Uterus (tissue), 4 donors: Measurements from ENCODE around the gene DAP. TPM values are rescaled to one million over a fixed set of nuclear protein-coding genes. Genes with fewer than 3 reads are reported as not detected.

Experiments
- DNase-seq, 2 donors: peaks; one replicate each; pipeline ENCODE4 v3.0.0-alpha.2; 2019 to 2020
- H3K27ac ChIP-seq, 2 donors: fragments of 200-600 bp; sonication (generic); 1 replicate in 1 of 2; 2 replicates in 1 of 2; pipeline ENCODE4 v1.5.1; 2016 to 2018
- H3K27me3 ChIP-seq, 2 donors: fragments of 200-600 bp; sonication (generic); one replicate each; pipeline ENCODE4 v1.5.1; 2018 to 2019; ENCODE audit warnings: control low read depth in 1 of 2
- H3K36me3 ChIP-seq, 2 donors: fragments of 200-600 bp; sonication (generic); one replicate each; pipeline ENCODE4 v1.5.1; 2019; ENCODE audit warnings: control low read depth in 1 of 2
- H3K4me1 ChIP-seq, 2 donors: fragments of 200-600 bp; sonication (generic); one replicate each; pipeline ENCODE4 v1.5.1; 2018 to 2019; ENCODE audit warnings: control low read depth in 1 of 2
- H3K4me3 ChIP-seq, 2 donors: fragments of 200-600 bp; sonication (generic); 1 replicate in 1 of 2; 2 replicates in 1 of 2; pipeline ENCODE4 v1.5.1; 2018 to 2019; ENCODE audit warnings: mild to moderate bottlenecking in 1 of 2
- H3K9me3 ChIP-seq, 2 donors: fragments of 200-600 bp; sonication (generic); one replicate each; pipeline ENCODE4 v1.5.1; 2019; ENCODE audit warnings: control low read depth in 1 of 2
- CTCF ChIP-seq, 4 experiments: fragments of 200-600 bp in 2 of 4; fragments of 450-650 bp in 2 of 4; sonication (generic) in 2 of 4; IDR thresholded peaks; one replicate each; pipeline ENCODE4 v1.5.1; 2016 to 2019; ENCODE audit warnings: antibody characterized with exemption in 4 of 4, mild to moderate bottlenecking in 2 of 4, moderate library complexity in 1 of 4
- POLR2A ChIP-seq, 2 donors: fragments of 450-650 bp; IDR thresholded peaks; one replicate each; pipeline ENCODE4 v1.6.1; 2016; ENCODE audit warnings: antibody characterized with exemption in 2 of 2, mild to moderate bottlenecking in 1 of 2, moderate library complexity in 1 of 2
- intact Hi-C: fragments of 100-400 bp; cut with DNase I; formaldehyde crosslinking; loops from one replicate; pipeline ENCODE4 v1.15.1; 2023; ENCODE audit warnings: low total_unique reads
- total RNA-seq, 4 donors: library from RNA; depleted of rRNA in 3 of 4; stranded (reverse); fragments of >200 nt in 3 of 4; gene quantifications; one replicate each; pipeline versions ENCODE4 v1.1.0 to v1.2.4, GENCODE V29; 2014 to 2023
- donor health status: DM: yes; HTN: yes; CAD: no.

DAP gene
- total RNA-seq, 4 donors from 2014 or later: 38.2 to 83.9 (median 50.0) TPM

- no peak for DNase-seq
Measured at GRCh38 chr5:10636363-10637142, 124.5 kb downstream of the DAP start.

GRCh38 chr5:10635867-10636350 lies 125.1 kb downstream of the DAP start:
- H3K27ac ChIP-seq: no peak overlapping the region
- H3K4me1 ChIP-seq: no peaks in the 10 kb centered on the region
- H3K4me3 ChIP-seq: no peak overlapping the region
- H3K36me3 ChIP-seq: no peaks in the 10 kb centered on the region
- intact Hi-C loops: no loop called here
- no peaks in the 10 kb centered on the region for H3K9me3 ChIP-seq
- H3K27me3 ChIP-seq: no peaks in the 10 kb centered on the region
- TF ChIP-seq CTCF (IDR thresholded peaks at IDR 0.05): no peak
- no peak for TF ChIP-seq POLR2A (IDR thresholded peaks at IDR 0.05)
- no peak for DNase-seq

More at GRCh38 chr5:10636363-10637142, 124.5 kb downstream of the DAP start:
- TF ChIP-seq POLR2A (IDR thresholded peaks at IDR 0.05) (no peak), CTCF (IDR thresholded peaks at IDR 0.05) (no peak)
- Histone ChIP-seq H3K27ac (no peak overlapping the region), H3K4me1 (no peaks in the 10 kb centered on the region), H3K4me3 (no peak overlapping the region), H3K36me3 (no peaks in the 10 kb centered on the region), H3K9me3 (no peaks in the 10 kb centered on the region), H3K27me3 (no peaks in the 10 kb centered on the region)
- intact Hi-C loops: no loop called here

DNA sequence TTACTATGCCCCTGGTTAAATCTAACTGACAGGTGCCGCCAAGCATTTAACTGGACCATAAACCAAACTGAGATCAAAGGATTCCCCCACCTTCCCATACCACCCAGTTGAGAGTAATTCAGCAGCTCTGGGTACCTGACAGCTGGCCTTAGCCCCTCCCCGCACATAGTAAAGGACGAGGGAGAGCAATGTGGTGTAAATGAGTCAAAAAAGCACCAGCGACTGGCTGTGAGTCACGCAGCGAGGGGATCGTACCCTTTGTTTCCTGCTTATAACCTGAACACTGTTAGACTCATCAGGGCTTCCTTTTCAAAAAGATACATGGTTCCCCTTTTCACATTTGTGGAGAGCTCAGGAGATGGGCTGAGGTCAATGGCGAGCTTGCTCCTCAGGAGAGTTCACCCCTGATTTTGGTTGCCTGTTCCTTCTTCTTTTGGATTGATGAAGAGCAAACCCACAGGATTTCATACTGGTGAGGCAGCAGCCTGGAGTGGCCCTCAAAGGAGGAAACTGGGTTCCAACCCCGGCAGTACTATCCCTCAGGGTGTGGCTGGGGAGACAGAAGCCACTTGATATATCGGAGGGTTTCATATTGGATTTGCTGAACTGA lies 125.7 kb downstream of the DAP start:
- H3K4me3 ChIP-seq: no peak overlapping the region
- H3K36me3 ChIP-seq: no peaks in the 10 kb centered on the region
- no peaks in the 10 kb centered on the region for H3K9me3 ChIP-seq
- no peaks in the 10 kb centered on the region for H3K27me3 ChIP-seq
- no peak for TF ChIP-seq POLR2A (IDR thresholded peaks at IDR 0.05)
- TF ChIP-seq CTCF (IDR thresholded peaks at IDR 0.05): no peak
- H3K27ac ChIP-seq: no peak overlapping the region
- intact Hi-C loops: no loop called here
- no peak for DNase-seq
- H3K4me1 ChIP-seq: no peaks in the 10 kb centered on the region

GRCh38 chr5:10634562-10634961 lies 126.5 kb downstream of the DAP start:
- no peak for TF ChIP-seq POLR2A (IDR thresholded peaks at IDR 0.05)
- no peak for TF ChIP-seq CTCF (IDR thresholded peaks at IDR 0.05)
- H3K27me3 ChIP-seq: no peaks in the 10 kb centered on the region
- intact Hi-C loops: no loop called here
- no peak overlapping the region for H3K27ac ChIP-seq
- no peaks in the 10 kb centered on the region for H3K36me3 ChIP-seq
- H3K9me3 ChIP-seq: no peaks in the 10 kb centered on the region
- no peak overlapping the region for H3K4me3 ChIP-seq
- no peak for DNase-seq
- no peaks in the 10 kb centered on the region for H3K4me1 ChIP-seq

DNA sequence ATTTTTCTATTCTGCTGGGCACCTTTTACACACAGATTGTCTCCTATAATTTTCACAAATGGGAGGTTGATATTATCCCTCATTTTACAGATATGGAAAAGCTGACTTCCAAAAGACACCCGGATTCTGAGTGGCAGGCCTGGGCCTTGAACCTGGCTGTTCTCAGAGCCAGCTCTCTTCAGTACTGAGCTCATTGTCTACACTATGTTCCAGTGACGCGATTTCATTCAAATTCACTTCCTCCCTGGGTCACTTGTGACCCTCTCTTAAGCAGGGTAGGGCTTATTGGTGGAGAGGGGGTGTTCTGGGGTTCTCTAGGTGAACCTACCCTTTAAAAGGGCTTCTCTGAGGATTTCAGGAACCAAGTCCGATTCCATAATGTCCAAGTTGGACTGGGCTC lies 127.0 kb downstream of the DAP start:
- Histone ChIP-seq H3K4me3 (no peak overlapping the region), H3K27ac (no peak overlapping the region), H3K27me3 (no peaks in the 10 kb centered on the region), H3K36me3 (no peaks in the 10 kb centered on the region), H3K9me3 (no peaks in the 10 kb centered on the region), H3K4me1 (no peaks in the 10 kb centered on the region)
- no peak for DNase-seq
- intact Hi-C loops: no loop called here
- TF ChIP-seq POLR2A (IDR thresholded peaks at IDR 0.05): no peak
- no peak for TF ChIP-seq CTCF (IDR thresholded peaks at IDR 0.05)
